Measurements from ENCODE around the gene RAB11FIP3.
"Not testable (repeated sequence)": the region's sequence is repeated elsewhere in the genome, so short reads cannot be mapped to it uniquely, and the experiment has no call there.

Gene RAB11FIP3

DNA sequence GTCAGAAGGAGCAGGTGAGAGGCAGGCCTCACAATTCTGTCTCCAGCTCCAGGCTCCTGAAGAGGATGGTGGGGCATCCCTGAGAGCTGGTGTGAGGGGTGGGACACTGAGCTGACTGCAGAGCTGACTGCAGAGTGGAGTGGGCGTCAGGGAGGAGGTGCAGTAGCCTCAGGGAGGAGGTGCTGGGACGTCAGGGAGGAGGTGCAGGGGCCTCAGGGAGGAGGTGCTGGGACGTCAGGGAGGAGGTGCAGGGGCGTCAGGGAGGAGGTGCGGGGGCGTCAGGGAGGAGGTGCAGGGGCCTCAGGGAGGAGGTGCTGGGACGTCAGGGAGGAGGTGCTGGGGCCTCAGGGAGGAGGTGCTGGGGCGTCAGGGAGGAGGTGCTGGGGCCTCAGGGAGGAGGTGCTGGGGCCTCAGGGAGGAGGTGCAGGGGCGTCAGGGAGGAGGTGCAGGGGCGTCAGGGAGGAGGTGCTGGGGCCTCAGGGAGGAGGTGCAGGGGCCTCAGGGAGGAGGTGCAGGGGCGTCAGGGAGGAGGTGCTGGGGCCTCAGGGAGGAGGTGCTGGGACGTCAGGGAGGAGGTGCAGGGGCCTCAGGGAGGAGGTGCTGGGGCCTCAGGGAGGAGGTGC is 41.9 kb downstream of the RAB11FIP3 start:
- not testable (repeated sequence) for DNase-seq

DNA sequence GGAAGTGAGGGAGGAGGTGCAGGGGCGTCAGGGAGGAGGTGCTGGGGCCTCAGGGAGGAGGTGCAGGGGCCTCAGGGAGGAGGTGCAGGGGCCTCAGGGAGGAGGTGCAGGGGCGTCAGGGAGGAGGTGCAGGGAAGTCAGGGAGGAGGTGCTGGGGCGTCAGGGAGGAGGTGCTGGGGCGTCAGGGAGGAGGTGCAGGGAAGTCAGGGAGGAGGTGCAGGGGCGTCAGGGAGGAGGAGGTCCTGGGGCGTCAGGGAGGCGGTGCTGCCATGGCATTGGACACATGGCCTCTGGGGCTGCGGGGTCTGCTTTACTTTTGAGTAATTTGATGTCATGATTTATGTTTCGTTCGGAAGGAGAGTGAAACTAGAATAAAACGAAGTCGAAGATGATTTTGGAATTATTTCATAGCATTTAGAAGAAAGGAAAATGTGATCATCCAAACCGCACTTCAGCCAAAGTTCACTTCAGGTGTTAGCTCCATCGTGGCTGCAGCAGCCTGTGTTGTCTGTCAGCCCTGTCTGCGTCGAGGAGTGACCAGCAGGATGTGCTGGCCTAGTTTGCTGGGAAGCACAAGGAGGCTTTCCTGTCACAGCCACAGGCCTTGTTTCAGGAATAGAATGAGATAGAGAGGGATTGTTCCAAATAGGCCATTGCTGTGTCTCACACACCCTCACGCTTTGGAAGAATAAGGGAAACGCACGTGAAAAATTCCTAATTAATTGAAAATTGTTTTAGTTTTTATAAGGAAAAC is 42.8 kb downstream of the RAB11FIP3 start:
- no peak for DNase-seq

DNA sequence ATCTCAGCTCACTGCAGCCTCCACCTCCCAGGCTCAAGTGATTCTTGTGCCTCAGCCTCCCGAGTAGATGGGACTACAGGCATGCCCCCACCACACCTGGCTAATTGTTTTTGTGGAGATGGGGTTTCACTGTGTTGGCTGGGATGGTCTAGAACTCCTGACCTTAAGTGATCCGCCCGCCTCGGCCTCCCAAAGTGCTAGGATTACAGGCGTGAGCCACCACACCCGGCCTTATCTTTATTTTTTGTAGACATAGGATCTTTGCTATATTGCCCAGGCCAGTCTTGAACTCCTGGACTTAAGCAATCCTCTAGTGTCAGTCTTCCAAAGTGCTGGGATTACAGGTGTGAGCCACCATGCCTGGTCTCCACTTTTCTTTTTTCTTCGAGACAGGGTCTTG is 44.0 kb downstream of the RAB11FIP3 start:
- DNase-seq = not testable (repeated sequence)

DNA sequence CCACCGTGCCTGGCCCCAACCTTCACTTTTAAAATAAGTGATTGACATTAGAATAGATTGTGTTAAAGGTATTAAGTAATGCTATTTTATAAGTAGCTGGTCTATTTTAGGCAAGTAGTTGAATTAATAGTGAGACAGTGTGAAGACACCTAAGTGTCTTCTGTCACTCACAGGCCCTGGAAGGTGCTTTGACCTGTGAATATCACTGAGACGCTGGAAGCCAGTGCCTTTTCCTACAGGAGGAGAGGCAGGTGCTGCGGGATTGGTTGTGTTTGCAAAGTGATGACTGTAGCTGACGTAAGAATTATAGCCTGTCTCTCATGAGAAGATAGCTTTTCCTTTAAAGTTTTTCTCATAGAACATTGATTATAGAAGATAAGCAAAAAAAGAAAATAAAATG is 45.0 kb downstream of the RAB11FIP3 start:
- no peak for DNase-seq

DNA sequence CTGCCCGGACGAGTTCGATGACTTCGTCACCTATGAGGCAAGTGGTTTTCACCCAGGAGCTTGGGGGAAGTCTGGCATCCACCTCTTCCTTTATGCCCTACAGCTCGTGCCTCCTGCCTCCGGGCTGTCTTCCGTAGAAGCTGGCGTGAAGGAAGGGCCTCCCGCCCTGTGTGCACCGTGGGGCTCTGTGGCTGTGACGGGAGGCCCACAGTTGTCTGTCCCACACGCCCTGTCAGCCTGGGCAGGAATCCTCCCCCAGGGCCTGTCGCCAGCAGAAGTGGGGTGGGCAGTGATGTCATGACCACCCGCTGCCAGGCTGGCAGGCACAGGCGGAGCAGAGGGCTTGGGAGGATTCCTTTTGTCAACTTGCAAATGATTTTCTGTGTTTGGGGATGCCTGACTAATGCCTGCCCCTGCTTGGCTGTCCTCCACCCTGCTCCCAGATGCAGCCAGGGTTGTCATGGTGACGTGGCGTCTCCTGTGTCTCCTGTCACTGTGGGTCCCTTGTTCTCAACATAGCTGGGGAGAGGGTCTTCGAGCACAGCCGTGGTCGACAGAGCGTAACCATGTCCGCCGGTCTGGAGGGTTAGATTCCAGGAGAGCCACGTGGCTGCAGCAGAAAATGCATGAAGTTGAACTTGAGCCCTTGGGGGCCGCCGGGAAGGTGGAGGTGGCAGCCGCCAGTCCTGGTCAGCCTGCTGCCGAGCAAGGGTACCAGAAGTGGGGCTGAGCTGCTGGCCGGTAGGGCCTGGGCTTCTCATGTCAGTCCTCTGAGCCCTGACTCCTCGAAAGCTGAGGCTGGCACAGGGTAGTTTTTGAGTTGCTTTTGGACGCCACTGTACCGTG is 46.1 kb downstream of the RAB11FIP3 start:
- no peak for DNase-seq

DNA sequence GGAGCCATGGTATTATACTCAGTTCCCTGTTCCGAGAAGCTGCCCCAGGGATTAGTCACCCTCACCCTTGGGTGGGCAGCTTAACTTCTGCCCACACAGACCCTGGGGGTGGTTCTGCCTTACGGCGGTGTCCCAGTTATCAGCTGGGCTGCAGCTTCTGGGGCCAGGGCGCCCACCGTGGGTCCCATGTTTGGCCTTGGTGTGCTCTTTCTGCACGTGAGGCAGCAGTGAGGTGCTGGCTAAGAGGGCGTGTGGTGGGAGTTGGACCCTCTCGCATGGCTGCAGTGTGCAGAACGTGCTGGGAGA is 46.7 kb downstream of the RAB11FIP3 start:
- no peak for DNase-seq

DNA sequence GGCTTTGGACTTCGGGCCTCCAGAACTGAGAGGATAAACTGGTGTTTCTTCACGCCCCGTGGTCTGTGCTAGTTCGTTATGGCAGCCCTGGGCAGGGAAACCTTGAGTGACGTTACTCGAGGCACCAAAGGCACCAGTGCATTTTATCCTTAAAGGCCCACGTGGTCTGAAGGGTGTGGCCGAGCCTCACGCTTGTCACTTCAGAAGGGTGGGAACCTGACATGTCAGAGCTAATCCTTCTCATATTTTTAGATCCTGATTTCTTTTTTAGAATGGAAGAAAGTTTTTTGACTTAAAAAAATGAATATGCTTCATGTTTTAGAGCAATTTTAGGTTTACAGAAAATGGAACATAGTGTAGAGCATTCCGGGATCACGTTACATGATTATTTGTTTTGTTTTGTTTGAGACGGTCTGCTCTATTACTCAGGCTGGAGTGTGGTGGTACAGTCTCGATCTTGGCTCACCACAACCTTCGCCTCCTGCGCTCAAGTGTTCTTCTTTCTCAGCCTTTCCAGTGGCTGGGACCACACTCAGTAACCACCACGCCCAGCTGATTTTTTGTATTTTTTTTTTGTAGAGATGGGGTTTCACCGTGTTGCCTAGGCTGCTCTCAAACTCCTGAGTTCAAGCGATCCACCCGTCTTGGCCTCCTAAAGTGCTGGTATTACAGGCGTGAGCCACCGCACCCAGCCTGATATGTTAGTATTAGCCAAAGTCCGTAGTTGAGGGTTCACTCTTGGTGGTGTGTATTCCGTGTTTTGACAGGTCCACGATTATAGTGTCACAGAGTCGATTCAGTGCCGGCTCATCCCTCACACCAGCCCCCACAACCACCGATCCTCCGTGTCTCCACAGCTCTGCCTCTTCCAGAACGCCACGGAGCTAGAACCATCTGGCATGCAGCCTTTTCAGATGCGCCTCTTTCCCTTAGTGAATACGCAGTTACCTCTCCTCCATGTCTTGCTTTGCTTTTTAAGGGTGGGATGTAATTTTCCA is 47.9 kb downstream of the RAB11FIP3 start:
- DNase-seq = no peak

DNA sequence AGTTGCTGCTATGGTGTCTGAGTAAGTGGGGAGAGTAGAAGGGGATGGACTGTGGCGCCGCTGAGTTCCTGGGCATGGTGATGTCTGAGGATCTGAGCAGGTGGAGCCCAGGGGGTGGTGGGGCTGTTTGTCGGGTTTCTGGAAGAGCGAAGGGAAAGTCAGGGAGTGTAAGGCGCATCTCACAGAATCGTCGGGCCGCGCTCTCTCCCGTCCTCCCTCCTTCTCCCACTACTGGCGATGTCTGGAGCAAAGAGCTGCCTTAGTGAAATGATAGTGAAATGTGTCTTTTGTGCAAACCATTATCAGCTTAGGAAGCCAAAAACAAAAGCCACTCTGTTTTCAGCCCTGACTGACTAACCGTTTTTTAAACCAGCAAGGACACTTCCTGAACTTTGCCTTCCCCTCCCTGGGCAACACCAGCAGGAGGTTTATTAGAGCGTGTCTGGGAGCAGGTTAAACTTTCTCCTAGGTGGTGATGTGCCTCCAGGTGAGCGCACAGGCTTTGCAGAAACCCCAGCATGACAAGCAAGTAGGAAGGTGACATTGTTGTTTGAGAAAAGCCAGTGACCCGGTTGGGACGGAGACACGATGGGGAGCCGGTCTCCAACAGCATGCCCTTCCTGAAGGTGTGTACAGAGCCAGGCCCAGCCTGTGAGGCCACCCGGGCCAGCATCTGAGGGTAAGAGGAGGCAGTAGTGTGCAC is 49.1 kb downstream of the RAB11FIP3 start:
- no peak for DNase-seq

DNA sequence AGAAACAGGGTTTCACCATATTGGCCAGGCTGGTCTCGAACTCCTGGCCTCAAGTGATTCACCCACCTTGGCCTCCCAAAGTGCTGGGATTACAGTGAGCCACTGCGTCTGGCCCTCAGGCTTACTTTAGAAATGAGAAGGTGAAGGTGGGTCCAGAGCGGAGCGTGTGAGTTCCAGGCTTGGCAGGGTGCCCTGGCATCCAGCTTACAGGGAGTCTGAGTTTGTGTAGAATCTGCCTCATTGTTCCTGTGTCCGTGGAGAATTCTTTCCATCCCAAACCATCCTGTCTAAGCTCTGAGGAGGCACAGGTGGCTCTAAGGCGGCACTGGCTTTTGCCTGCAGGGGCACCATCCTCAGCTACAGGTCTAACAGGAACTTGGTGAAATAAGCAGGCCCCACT is 50.6 kb downstream of the RAB11FIP3 start:
- DNase-seq = no peak

DNA sequence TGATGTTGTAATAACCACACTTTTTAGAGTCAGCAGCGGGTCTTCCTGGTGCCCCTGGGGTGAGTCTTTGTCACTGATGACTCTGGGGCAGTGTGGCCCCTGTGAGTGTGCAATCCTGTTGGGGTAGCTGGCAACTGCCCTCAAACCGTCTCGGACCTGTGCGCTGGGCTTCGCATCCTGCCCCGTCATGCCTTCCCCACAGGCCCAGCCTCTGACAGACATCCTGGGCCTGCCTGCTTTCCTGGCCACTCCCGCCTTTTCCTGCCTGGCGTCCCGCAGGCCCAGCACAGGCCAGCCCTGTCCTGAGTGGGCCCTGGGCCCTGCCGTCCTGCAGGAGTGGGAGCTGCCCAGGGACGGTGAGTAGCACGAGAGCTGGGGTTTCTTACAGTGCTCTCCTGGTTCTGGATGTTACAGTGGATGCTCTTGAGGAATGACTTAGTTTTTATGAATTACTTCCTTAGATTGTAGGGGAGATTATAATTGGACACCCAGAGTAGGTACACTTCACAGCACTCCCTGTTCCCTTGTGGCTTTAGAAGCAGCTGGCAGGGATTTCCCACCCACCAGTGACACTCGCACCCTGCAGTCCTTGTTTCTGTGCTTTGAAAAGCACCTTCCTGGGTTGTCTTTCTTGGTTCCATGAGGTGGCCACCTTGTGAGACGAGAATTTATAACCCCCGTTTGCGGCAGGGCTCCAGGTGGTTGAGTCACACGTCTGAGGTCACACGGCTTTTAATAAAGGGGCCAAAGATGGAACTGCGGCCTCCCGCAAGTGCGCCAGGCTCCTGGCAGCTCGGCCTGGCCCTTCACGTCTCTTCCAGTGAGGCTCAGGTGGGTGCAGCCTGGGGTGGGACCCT is 52.1 kb downstream of the RAB11FIP3 start:
- no peak for DNase-seq

DNA sequence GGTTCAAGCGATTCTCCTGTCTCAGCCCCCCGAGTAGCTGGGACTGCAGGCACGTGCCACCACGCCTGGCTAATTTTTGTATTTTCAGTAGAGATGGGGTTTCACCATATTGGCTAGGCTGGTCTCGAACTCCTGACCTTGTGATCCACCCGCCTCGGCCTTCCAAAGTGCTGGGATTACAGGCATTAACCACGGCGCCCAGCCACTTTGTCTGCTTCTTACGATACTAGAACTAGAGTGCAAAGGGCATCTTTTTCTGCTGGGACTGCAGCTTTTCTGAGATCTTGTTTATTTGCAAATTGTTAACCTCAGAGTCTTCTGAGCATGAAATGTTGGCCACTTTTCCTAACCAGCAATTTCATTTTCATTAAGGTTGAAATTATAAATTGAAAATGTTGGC is 52.8 kb downstream of the RAB11FIP3 start:
- not testable (repeated sequence) for DNase-seq

DNA sequence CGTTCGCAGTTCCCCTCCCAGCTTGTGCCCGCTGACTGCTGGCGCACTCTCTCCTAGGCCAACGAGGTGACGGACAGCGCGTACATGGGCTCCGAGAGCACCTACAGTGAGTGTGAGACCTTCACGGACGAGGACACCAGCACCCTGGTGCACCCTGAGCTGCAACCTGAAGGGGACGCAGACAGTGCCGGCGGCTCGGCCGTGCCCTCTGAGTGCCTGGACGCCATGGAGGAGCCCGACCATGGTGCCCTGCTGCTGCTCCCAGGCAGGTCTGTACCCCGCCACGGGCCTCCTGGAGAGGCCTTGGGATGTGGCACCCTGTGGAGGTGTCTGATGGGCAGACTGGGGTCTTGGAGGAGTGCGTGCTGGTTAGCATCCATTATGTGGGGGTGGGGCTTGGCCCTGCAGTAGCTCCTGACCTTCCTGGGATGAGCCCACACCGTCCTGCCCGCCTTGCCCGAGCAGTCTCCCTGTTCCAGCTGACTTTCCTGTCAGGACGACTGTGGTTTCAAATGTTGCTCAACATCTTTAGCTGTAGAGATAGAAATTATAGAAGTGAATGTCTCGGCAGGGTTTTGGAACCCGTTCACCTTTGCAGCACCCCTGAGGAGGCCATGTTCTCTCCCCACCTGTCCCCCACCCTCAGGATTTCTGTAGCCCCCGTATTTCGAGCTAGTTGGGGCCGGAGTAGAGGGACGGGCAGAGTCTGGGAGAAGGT is 57.2 kb downstream of the RAB11FIP3 start:
- DNase-seq = no peak

DNA sequence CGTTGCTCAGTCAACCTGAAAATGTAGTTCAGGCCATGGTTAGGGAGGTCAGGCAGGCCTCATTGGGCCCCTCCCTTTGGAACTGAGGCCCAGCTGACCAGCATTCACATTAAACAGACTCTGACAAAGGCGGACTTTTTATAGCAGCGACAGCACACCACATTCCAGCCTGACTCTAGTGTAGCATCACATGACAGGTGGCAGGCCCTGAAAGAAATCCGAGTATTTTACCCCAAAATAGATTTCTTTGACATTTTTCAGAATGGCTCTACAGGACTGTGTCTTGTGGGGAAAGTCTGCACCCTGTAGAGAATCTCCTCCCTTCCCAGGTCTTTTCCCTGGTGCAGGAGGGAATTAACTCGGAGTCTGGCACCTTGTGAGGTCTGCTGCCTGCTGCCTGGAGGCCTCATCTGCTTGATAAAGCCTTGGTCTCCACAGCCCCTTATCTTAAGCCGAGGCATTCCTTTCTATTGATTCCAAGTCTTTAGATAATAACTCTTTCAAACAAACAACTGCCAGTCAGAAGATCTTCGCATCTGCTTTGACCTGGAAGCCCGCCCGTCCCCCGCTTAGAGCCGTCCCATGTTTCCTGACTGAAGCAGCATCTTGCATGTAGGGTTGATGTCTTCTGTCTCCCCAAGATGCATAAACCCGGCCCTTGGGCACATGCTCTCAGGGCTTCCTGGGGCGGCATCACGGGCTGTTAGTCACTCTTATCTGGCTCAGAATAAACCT is 58.1 kb downstream of the RAB11FIP3 start:
- no peak for DNase-seq

DNA sequence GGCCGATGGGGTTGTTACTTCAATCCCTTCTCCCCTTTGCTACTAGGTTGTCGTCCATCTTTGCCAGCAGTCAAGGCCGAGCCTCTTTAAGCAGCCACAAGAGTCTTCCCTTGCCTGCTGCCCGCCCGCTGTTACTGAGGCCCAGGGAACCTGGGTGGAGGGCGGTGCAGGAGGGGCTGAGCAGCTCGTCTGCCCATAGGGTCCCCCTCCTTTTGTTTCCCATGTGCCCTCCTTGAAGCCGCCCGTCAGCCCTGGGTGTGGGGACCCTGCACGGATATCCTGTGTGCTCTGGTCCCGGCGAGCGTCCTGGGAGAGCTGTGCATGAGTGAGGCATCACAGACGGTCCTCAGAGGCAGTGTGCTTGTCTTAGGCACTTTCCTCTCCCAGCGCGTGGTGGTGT is 64.2 kb downstream of the RAB11FIP3 start:
- no peak for DNase-seq

DNA sequence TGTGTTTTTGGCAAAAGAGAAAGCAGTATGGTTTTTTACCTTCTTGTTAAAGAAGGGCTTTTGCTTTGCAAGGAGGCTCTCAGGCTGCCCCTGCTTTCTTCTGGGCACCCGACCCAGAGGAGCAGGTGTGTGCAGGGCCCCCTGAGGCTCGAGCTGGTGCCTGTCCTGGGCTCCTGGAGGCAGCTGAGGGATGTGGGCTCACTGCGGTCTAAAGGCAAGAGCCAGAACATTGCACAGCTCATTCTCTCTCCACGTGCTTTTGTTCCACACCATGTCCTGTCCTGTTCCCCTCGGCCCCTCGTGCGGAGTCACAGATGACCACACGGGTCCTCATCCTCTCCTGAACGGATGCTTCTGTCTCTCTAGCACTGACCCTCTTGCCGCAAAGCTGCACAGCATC is 65.3 kb downstream of the RAB11FIP3 start:
- no peak for DNase-seq

DNA sequence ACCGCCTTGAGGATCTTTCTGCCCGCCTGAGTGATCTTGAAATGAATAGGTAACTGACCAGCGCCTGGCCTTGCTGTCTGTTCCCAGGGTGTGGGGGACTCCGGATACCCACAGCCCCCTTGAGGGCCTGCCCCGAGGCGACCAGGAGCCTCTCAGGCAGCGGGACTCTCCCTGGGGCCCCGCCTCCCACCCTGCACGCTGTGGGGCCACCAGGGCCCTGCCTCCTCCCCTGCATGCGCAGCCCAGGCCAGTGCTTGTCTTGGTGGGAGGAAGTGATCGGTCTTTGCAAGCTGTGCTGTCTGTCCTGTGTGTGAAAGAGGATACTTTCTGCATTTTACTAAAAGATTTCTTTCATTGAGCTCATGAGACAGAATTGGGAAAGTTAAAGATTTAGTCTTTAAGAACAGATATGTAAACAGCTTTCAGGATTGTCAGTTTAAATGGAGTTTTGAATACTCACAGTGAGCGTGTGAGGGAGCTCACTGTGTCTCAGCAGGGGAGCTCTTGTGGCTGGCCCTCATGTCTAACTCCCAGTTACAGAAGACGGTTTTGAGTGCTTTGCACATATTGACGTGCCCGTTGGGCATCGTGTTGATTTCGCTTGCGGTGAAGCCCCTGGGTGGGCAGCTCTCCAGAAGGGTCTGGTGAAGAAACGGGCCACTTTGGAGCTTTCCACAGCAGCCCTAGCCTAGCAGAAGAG is 65.9 kb downstream of the RAB11FIP3 start:
- no peak for DNase-seq

DNA sequence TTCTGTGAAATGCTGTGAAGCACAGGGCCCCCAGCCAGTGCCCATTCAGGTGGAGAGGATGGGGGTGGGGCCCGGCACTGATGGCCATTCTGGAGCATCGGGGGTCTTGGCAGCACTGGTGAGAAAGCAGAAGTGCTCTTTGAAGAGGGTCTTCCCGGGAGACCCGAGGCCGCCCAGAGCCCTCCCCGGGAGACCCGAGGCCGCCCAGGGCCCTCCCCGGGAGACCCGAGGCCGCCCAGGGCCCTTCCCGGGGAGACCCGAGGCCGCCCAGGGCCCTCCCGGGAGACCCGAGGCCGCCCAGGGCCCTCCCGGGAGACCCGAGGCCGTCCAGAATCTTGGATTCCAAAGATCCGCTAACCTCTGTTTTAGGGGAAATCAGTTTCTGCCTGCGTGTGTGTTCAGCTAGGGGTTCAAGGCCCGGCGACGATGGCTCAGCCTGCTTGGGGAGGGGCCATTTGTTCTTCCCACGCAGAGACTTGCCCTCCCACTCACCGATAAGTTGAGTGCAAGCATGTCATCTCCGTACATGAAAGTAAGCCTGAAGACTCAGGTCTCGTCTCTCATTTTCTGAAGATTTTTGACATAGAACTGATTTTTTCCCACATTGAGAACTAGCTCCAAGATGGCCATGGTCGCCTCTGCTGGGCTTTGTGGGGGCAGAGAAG is 66.9 kb downstream of the RAB11FIP3 start:
- no peak for DNase-seq

DNA sequence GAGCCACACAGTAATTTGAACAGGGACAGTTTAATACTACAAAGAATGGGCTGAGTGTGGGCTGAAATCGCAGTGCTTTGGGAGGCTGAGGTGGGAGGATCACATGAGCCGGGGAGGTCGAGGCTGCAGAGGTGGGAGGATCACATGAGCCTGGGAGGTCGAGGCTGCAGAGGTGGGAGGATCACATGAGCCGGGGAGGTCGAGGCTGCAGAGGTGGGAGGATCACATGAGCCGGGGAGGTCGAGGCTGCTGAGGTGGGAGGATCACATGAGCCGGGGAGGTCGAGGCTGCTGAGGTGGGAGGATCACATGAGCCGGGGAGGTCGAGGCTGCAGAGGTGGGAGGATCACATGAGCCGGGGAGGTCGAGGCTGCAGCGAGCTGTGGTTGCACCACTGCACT is 69.2 kb downstream of the RAB11FIP3 start:
- not testable (repeated sequence) for DNase-seq

All from stimulated activated CD4-positive, alpha-beta T cell treated with anti-CD3 and anti-CD28 coated beads, Interleukin-2, amount 100 ng/mL, for 48 hours (primary cell).